GM18868 (cell line): ENCODE results near the gene ACVR1.
"Not testable (repeated sequence)": the region's sequence is repeated elsewhere in the genome, so short reads cannot be mapped to it uniquely, and the experiment has no call there.

Experiments used
- ATAC-seq: cut with Tn5 transposase; IDR thresholded peaks from one replicate; pipeline ENCODE4 v1.9.1; 2021; ENCODE audit warnings: mild to moderate bottlenecking, moderate library complexity; ENCODE audit not compliant: unreplicated experiment

Gene ACVR1

GRCh38 chr2:157725846-157726245 is 150.3 kb downstream of the ACVR1 start:
- no peak for ATAC-seq

- ATAC-seq, result no peak
Observed at GRCh38 chr2:157722580-157723234, 153.4 kb downstream of the ACVR1 start.

GRCh38 chr2:157720504-157720903 is 155.6 kb downstream of the ACVR1 start:
- no peak for ATAC-seq

GRCh38 chr2:157704653-157705052 is 171.5 kb downstream of the ACVR1 start:
- ATAC-seq, result not testable (repeated sequence)

- not testable (repeated sequence) for ATAC-seq
Observed at GRCh38 chr2:157704148-157704547, 172.0 kb downstream of the ACVR1 start.

GRCh38 chr2:157699806-157700205 is 176.3 kb downstream of the ACVR1 start:
- ATAC-seq, result no peak

- no peak for ATAC-seq
Observed at GRCh38 chr2:157699009-157699408, 177.1 kb downstream of the ACVR1 start.

- ATAC-seq, result no peak
Observed at GRCh38 chr2:157698430-157698829, 177.7 kb downstream of the ACVR1 start.

GRCh38 chr2:157696036-157696435 is 180.1 kb downstream of the ACVR1 start:
- no peak for ATAC-seq

- no peak for ATAC-seq
Observed at GRCh38 chr2:157692768-157693167, 183.4 kb downstream of the ACVR1 start.

GRCh38 chr2:157691695-157692094 is 184.4 kb downstream of the ACVR1 start:
- ATAC-seq, result no peak

- ATAC-seq, result no peak
Observed at GRCh38 chr2:157691131-157691530, 185.0 kb downstream of the ACVR1 start.
